Choroid plexus epithelial cell (primary cell): ENCODE results near the gene MYRF.

Source experiments
- DNase-seq: peaks from one replicate; pipeline ENCODE4 v3.0.0-alpha.2; 2010; ENCODE audit warnings: low read depth
- H3K4me3 ChIP-seq: 2 replicates; pipeline ENCODE4 v1.5.1; 2011; ENCODE audit warnings: low read depth, mild to moderate bottlenecking, control low read depth, low read length, moderate library complexity
- TF ChIP-seq, protein P1 (sequence below): conservative IDR thresholded peaks from 2 replicates; pipeline ENCODE4 v1.5.1; 2011; ENCODE audit warnings: low read depth, mild to moderate bottlenecking, control low read depth, inconsistent platforms, low read length, moderate library complexity

The MYRF gene

DNA sequence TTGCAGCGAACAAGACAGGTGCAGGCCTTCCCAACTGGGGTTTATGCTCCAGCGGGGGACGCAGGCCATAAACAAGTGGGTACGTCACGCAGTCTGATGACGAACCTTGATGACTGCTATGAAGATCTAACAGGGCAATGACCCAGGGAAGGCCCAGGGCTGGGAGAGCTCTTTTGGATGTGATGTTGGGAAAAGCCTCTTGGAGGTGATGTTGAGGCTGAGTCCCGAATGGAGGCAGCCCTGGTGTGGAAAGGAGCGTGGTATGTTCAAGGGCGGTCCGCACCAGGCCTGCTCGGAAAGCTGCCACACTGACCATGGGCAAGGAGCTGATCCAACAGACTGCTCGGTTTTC, 81.5 kb downstream of the MYRF start:
- H3K4me3 ChIP-seq: no peak overlapping the region

DNA sequence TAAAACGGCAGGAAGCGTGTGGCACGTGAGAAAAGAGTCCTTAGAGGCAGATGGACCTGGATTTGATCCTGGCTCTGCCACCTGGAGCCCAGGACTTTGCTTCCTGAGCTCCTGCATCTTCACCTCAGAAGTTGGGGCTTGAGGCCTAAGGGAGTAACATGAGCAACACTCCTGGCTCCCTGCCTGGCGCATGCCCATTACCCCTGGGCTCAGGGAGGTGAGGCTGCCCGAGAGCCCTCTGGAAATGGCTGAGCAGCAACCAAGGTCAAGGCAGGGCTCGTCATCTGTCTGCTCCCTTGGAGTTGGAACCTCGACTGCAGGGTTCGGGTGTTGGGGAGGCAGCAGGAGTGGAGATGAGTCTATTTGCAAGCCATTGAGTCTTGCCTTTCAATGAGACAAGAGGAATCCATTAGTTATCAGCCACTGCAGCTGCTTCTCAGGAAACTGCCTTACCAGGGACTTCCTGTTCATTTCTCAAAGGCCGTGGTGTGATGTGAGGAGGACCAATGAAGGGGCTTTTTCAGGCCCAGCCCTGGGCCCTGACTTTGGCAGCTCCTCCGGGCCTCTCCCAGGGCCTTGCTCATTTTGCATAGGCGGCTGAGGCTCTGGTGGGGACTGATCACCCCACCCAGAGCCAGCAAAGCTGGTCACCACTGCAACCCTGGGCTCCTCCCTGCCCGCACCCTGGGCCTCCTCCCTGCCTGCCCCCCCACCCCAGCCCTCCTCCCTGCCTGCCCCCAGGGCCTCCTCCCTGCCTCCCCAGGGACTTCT, 82.0 kb downstream of the MYRF start:
- TF ChIP-seq, protein P1, sequence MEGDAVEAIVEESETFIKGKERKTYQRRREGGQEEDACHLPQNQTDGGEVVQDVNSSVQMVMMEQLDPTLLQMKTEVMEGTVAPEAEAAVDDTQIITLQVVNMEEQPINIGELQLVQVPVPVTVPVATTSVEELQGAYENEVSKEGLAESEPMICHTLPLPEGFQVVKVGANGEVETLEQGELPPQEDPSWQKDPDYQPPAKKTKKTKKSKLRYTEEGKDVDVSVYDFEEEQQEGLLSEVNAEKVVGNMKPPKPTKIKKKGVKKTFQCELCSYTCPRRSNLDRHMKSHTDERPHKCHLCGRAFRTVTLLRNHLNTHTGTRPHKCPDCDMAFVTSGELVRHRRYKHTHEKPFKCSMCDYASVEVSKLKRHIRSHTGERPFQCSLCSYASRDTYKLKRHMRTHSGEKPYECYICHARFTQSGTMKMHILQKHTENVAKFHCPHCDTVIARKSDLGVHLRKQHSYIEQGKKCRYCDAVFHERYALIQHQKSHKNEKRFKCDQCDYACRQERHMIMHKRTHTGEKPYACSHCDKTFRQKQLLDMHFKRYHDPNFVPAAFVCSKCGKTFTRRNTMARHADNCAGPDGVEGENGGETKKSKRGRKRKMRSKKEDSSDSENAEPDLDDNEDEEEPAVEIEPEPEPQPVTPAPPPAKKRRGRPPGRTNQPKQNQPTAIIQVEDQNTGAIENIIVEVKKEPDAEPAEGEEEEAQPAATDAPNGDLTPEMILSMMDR: no peak
- no peak overlapping the region for H3K4me3 ChIP-seq
- peak; percentile 80 for DNase-seq

More for the DNA sequence above, 81.5 kb downstream of the MYRF start:
- no peak for DNase-seq
- TF ChIP-seq, protein P1: no peak

DNA sequence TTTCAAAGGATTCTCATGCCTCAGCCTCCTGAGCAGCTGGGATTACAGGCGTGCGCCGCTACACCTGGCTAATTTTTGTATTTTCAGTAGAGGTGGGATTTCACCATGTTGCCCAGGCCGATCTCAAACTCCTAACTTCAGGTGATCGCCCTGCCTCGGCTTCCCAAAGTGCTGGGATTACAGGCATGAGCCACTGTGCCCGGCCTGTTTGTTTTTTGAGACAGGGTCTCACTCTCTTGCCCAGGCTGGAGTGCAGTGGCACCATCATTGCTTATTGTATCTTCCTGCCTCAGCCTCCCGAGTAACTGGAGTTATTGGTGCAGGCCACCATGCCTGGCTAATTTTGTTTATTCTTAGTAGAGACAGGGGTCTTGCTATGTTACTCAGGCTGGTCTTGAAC, 83.8 kb downstream of the MYRF start:
- DNase-seq: no peak
- no peak overlapping the region for H3K4me3 ChIP-seq

DNA sequence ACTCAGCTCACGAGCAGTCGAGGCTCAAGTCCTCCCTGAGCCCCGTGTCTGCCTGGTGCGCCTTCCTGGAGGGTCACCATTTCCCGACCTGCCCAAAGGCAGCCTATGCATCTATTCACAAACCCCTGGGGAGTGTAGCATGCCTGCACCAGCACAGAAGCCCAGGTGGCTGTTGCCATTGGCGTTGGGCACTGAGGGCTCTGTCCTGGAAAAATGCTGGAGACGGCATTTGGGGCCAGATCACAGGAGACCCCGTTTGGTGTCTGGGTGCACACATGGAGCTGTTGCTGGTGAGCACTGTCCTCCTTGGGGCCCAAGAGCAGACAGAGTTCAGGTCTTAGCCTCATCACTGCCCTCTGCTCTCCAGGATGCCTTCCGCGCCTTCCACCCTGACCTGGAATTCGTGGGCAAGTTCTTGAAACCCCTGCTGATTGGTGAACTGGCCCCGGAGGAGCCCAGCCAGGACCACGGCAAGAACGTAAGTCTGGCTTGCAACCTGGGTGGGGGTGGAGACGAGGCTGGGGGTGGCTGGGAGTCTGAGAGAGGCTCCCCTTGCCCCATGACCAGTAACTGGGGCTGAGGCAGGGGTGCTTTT, 85.1 kb downstream of the MYRF start:
- no peak for DNase-seq
- TF ChIP-seq, protein P1: no peak
- no peak overlapping the region for H3K4me3 ChIP-seq

More for the DNA sequence above, 83.8 kb downstream of the MYRF start:
- TF ChIP-seq, protein P1: no peak
